ENCODE measurements around the gene OR10G6. TPM values are rescaled to one million over a fixed set of nuclear protein-coding genes. Genes with fewer than 3 reads are reported as not detected.
"Not testable (repeated sequence)": the region's sequence is repeated elsewhere in the genome, so short reads cannot be mapped to it uniquely, and the experiment has no call there.

Gene OR10G6
- total RNA-seq, 2 experiments from 2014 or later = not detected

DNA sequence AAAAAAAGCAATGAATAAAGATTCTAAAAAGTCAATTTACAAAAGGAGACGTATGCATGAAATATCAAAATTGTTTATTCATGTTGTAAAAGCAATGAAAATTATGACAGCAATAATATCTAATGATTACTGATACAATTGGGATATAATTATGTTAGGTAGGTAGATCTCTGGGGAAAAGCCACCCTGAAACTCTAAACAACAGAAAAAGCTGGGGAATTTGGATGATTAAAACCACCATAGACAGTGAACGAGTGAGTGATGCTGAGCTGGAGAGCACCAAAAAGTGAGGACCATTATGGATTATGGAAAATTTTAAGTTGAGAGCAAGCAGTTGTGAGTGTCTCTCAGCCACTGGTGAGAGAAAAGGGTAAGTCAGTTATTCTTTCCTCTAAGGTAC, 31.5 kb upstream of the OR10G6 start, which contains the start of gene OR10G8:
Gene OR10G8 (plus strand): TSS at position 301 of the 400 bp plus-strand sequence. CDS start 2,825 bp downstream, outside the sequence.
- no peak for DNase-seq
- Mint-ChIP-seq H3K36me3 (ENCODE audit: low read depth) (no peaks in the 10 kb centered on the region), H3K27me3 (no peaks in the 10 kb centered on the region), H3K4me3 (no peak within 1 kb of the TSS), H3K4me1 (ENCODE audit: low read depth) (no peaks in the 10 kb centered on the region), H3K27ac (no peak within 1 kb of the TSS), H3K9me3 (no peaks in the 10 kb centered on the region)
- CTCF ChIA-PET = no interaction called here
- POLR2A ChIA-PET = no interaction called here
- ATAC-seq = no peak
- intact Hi-C loops (cut with micrococcal nuclease) = no loop called here
- TF ChIP-seq, protein P1, sequence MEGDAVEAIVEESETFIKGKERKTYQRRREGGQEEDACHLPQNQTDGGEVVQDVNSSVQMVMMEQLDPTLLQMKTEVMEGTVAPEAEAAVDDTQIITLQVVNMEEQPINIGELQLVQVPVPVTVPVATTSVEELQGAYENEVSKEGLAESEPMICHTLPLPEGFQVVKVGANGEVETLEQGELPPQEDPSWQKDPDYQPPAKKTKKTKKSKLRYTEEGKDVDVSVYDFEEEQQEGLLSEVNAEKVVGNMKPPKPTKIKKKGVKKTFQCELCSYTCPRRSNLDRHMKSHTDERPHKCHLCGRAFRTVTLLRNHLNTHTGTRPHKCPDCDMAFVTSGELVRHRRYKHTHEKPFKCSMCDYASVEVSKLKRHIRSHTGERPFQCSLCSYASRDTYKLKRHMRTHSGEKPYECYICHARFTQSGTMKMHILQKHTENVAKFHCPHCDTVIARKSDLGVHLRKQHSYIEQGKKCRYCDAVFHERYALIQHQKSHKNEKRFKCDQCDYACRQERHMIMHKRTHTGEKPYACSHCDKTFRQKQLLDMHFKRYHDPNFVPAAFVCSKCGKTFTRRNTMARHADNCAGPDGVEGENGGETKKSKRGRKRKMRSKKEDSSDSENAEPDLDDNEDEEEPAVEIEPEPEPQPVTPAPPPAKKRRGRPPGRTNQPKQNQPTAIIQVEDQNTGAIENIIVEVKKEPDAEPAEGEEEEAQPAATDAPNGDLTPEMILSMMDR (IDR thresholded peaks at IDR 0.05) = no peak

DNA sequence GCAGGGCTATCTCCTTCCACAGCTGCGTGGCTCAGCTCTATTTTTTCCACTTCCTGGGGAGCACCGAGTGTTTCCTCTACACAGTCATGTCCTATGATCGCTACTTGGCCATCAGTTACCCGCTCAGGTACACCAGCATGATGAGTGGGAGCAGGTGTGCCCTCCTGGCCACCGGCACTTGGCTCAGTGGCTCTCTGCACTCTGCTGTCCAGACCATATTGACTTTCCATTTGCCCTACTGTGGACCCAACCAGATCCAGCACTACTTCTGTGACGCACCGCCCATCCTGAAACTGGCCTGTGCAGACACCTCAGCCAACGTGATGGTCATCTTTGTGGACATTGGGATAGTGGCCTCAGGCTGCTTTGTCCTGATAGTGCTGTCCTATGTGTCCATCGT, 20.9 kb upstream of the OR10G6 start:
- ATAC-seq; H3K4me3 Mint-ChIP-seq; H3K4me1 Mint-ChIP-seq (ENCODE audit: low read depth); H3K9me3 Mint-ChIP-seq; H3K36me3 Mint-ChIP-seq (ENCODE audit: low read depth); H3K27ac Mint-ChIP-seq; H3K27me3 Mint-ChIP-seq; intact Hi-C loops (cut with micrococcal nuclease); CTCF ChIA-PET; DNase-seq; POLR2A ChIA-PET: not testable (repeated sequence)

DNA sequence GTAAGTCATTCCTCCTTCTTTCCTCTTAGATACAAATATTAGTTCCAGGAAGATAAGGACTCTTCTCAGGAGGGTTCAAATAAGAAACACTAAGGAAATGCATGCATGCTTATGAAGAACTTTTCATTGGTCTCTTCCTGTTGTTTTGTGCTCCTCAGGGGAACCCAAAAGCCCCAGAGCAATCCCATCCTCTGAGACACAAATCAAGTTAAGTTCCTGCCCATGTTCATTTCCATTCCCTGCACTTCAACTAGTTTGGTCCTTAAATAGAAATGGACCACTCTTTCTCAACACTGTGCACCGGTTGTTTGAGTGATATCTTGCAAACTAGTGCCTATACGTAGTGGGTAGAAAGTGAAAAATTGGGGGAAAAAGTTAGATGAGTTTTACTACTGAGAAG, 17.7 kb upstream of the OR10G6 start, which contains the start of gene OR10G4:
Gene OR10G4 (plus strand): TSS at position 301 of the 400 bp plus-strand sequence. CDS start 2,578 bp downstream, outside the sequence.
- ChIA-PET POLR2A (no interaction called here), CTCF (no interaction called here)
- no peaks in the 10 kb centered on the region for H3K4me1 Mint-ChIP-seq (ENCODE audit: low read depth)
- ATAC-seq (no peak), DNase-seq (no peak)
- H3K27me3 Mint-ChIP-seq = peaks cover 3% of the 10 kb centered on the region
- no peaks in the 10 kb centered on the region for H3K36me3 Mint-ChIP-seq (ENCODE audit: low read depth)
- TF ChIP-seq, protein P1 (IDR thresholded peaks at IDR 0.05) = no peak
- H3K4me3 Mint-ChIP-seq = no peak within 1 kb of the TSS
- intact Hi-C loops (cut with micrococcal nuclease) = no loop called here
- no peak within 1 kb of the TSS for H3K27ac Mint-ChIP-seq
- no peaks in the 10 kb centered on the region for H3K9me3 Mint-ChIP-seq

DNA sequence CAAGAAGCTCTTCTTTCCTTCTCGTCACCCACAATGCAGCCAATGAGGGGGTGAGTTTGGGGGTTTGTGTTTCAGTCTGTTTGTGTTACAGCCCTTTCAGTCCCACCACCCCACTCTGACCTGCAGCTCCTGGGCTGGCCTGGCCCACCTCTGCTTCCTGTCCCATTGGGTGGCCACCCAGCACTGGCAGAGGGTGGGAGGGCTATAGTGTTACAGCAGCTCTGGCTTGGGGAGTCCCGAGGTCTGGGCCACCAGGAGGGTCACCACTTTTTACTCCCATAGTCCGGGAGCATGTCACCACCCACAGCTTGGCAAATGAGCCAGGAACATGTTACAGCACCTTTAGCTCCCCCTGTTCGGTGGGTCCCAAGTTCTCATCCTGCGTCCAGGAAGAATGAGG, 15.7 kb downstream of the OR10G6 start:
- ATAC-seq (no peak), DNase-seq (no peak)
- Mint-ChIP-seq H3K9me3 (peaks cover 5% of the 10 kb centered on the region), H3K27ac (no peak overlapping the region), H3K36me3 (ENCODE audit: low read depth) (no peaks in the 10 kb centered on the region), H3K27me3 (peaks cover 3% of the 10 kb centered on the region), H3K4me1 (ENCODE audit: low read depth) (no peaks in the 10 kb centered on the region), H3K4me3 (no peak overlapping the region)
- ChIA-PET CTCF (no interaction called here), POLR2A (no interaction called here)
- TF ChIP-seq, protein P1 (IDR thresholded peaks at IDR 0.05) = no peak
- intact Hi-C loops (cut with micrococcal nuclease) = no loop called here

DNA sequence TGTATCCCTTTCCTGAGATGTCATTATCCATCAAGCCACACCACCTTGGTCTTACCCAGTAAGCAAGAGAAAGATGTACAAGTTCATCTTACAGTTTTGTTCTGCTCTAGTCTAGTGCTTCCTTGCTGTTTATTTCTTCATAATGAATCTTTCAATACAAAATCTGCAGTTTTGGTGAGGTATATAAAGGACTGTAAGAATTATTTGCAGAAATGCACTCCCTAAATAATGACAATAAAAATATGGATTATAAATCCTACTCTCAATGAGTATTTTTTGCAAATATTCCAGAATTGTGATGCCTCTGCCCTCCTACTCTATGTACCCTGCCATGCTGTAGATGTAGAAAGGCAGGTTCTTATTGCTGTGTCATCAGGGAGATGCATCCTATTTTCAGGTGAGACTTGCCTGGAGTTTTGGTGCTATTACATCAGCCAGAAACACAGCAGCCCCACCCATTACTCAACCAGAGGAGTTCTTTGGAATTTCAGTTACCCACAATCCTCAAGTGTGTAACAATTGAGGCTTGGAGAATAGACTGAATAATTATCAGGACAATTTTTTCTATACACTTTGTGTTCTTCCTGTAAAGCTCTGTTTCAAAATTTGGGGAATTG, 17.1 kb downstream of the OR10G6 start, which contains the start of gene OR10S1:
Gene OR10S1 (minus strand): TSS at position 51 of the 617 bp plus-strand sequence. CDS start 117 bp downstream, outside the sequence.
- Mint-ChIP-seq H3K4me3 (no peak within 1 kb of the TSS), H3K36me3 (ENCODE audit: low read depth) (no peaks in the 10 kb centered on the region), H3K4me1 (ENCODE audit: low read depth) (no peaks in the 10 kb centered on the region), H3K27me3 (peaks cover 3% of the 10 kb centered on the region), H3K27ac (no peak within 1 kb of the TSS), H3K9me3 (peaks cover 5% of the 10 kb centered on the region)
- TF ChIP-seq, protein P1 (IDR thresholded peaks at IDR 0.05) = no peak
- intact Hi-C loops (cut with micrococcal nuclease) = no loop called here
- DNase-seq = no peak
- ChIA-PET POLR2A (interaction anchor here (0.7 kb wide), 1 partner anchor 25 kb away, joined by 3 read pairs; no protein-coding TSS in a partner anchor), CTCF (no interaction called here)
- no peak for ATAC-seq
